ENCODE measurements around the gene HTRA3.

The HTRA3 gene

GRCh38 chr4:8329560-8329858 is 60.0 kb downstream of the HTRA3 start:
- TF ChIP-seq, protein P1, sequence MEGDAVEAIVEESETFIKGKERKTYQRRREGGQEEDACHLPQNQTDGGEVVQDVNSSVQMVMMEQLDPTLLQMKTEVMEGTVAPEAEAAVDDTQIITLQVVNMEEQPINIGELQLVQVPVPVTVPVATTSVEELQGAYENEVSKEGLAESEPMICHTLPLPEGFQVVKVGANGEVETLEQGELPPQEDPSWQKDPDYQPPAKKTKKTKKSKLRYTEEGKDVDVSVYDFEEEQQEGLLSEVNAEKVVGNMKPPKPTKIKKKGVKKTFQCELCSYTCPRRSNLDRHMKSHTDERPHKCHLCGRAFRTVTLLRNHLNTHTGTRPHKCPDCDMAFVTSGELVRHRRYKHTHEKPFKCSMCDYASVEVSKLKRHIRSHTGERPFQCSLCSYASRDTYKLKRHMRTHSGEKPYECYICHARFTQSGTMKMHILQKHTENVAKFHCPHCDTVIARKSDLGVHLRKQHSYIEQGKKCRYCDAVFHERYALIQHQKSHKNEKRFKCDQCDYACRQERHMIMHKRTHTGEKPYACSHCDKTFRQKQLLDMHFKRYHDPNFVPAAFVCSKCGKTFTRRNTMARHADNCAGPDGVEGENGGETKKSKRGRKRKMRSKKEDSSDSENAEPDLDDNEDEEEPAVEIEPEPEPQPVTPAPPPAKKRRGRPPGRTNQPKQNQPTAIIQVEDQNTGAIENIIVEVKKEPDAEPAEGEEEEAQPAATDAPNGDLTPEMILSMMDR (IDR thresholded peaks at IDR 0.05) = no peak
- Histone ChIP-seq H3K9me3 (no peaks in the 10 kb centered on the region), H3K36me3 (no peaks in the 10 kb centered on the region), H3K27ac (no peak overlapping the region), H3K4me3 (ENCODE audit: low read depth in 1 of 2, low read length in 1 of 2) (no peak overlapping the region), H3K27me3 (no peaks in the 10 kb centered on the region), H3K4me1 (ENCODE audit: control insufficient read depth in 1 of 2, insufficient read depth in 1 of 2, low read depth in 1 of 2, low read length in 1 of 2) (peaks cover 6 to 14% of the 10 kb centered on the region in 2 experiments)

- peaks cover 6 to 10% of the 10 kb centered on the region in 2 experiments for H3K4me1 ChIP-seq (ENCODE audit: control insufficient read depth in 1 of 2, insufficient read depth in 1 of 2, low read depth in 1 of 2, low read length in 1 of 2)
- no peaks in the 10 kb centered on the region for H3K27me3 ChIP-seq
- no peak overlapping the region for H3K4me3 ChIP-seq (ENCODE audit: low read depth in 1 of 2, low read length in 1 of 2)
- TF ChIP-seq, protein P1 (IDR thresholded peaks at IDR 0.05) = no peak
- no peak overlapping the region for H3K27ac ChIP-seq
- no peaks in the 10 kb centered on the region for H3K9me3 ChIP-seq
- no peaks in the 10 kb centered on the region for H3K36me3 ChIP-seq
These were observed 60.6 kb downstream of the HTRA3 start for GRCh38 chr4:8329859-8330761.

DNA sequence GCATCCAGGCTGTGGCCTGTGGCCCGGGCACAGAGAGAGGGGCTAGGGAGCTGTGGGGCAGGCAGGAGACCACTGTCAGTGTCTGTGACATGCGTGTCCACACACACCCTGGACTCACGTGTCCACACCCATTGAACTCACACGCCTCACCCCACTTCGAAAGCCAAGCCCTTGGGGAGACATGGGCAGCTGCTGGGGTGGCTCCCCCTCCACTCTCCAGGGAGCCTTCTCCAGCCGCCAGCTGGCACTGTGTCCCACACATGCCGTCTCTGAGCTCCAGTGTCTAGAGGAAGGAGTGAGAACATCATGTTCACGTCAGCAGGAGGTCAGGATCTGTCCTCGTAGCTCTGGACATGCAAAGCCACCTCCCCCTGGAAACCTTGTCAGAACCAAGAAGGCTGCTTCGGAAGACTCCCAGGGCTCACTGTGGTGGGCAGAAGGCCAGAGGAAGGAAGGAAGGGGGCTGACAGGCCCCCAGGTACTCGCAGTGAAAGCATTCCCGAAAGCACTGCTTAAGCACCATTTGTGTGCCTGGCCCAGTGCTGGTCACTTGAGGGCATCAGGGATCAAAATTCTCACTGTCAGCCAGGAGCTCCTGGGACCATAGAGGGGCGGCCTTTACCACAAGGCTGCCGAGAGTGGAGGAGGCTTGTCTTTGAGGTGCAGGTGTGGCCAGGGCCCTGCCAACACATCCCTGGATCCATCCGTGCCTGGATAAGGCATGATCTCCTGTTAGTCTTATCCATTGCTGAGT is 61.4 kb downstream of the HTRA3 start:
- TF ChIP-seq, protein P1 (IDR thresholded peaks at IDR 0.05) = no peak
- Histone ChIP-seq H3K4me1 (ENCODE audit: control insufficient read depth in 1 of 2, insufficient read depth in 1 of 2, low read depth in 1 of 2, low read length in 1 of 2) (peaks cover 0 to 7% of the 10 kb centered on the region in 2 experiments), H3K9me3 (no peaks in the 10 kb centered on the region), H3K27ac (no peak overlapping the region), H3K27me3 (no peaks in the 10 kb centered on the region), H3K4me3 (ENCODE audit: low read depth in 1 of 2, low read length in 1 of 2) (no peak overlapping the region), H3K36me3 (no peaks in the 10 kb centered on the region)

DNA sequence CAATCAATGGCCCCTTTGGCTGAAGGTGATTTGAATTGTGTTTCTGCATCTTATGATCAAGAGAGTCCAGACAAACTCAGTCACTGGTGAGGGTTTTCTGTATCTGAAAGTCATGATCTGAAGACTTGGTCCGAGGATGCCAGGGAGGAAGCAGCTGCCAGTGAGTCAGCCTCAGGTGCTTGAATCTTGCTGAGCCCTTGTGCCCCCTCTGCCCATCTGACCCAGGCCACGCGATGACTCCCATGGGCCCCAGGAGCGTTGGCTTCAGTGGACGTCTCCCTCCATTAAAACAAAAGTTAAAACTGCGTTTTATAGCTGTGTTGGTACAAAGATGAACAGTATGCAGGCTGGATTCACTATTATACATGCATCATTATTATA is 62.0 kb downstream of the HTRA3 start:
- Histone ChIP-seq H3K4me3 (ENCODE audit: low read depth in 1 of 2, low read length in 1 of 2) (no peak overlapping the region), H3K36me3 (no peaks in the 10 kb centered on the region), H3K9me3 (no peaks in the 10 kb centered on the region), H3K27ac (no peak overlapping the region), H3K4me1 (ENCODE audit: control insufficient read depth in 1 of 2, insufficient read depth in 1 of 2, low read depth in 1 of 2, low read length in 1 of 2) (peaks cover 4 to 12% of the 10 kb centered on the region in 2 experiments), H3K27me3 (no peaks in the 10 kb centered on the region)
- TF ChIP-seq, protein P1 (IDR thresholded peaks at IDR 0.05) = no peak

DNA sequence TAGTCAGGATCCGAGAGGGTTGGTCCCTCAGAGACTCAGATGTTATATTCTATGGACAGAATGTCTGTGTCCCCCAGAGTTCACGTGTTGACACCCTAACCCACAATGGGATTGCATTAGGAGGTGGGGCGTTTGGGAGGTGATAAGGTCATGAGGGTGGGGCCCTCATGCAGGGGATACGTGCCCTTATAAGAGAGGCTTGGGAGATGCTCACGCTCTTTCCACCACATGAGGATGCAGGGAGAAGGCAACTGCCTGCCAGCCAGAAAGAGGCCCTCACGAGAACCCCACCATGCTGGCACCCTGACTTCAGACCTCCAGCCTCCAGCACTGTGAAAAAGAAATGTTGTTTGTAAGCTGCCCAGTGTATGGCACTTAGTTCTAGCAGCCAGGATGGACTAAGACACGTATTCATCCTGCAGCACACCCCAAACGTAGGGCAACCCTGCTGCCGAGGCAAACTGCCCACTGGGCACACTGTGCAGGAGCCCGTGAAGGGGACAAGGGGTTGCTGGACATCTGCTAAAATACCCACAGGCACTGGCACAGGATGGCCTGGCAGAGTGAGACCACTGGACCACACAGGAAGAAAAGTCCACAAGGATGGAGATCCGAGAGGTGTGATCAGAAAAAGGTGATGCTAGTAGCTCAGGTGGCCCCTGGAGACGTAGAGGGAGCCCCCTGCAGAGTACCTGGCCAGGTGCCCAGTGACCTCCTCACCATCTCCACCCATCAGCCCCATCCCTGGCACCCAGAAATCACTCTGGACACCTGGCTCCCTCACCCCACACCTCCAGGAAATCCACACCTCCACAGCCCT is 62.7 kb downstream of the HTRA3 start:
- Histone ChIP-seq H3K4me3 (ENCODE audit: low read depth in 1 of 2, low read length in 1 of 2) (no peak overlapping the region), H3K27ac (no peak overlapping the region), H3K36me3 (no peaks in the 10 kb centered on the region), H3K9me3 (no peaks in the 10 kb centered on the region), H3K27me3 (no peaks in the 10 kb centered on the region), H3K4me1 (ENCODE audit: control insufficient read depth in 1 of 2, insufficient read depth in 1 of 2, low read depth in 1 of 2, low read length in 1 of 2) (peaks cover 11 to 19% of the 10 kb centered on the region in 2 experiments)
- TF ChIP-seq, protein P1 (IDR thresholded peaks at IDR 0.05) = no peak

Measured in neutrophil (primary cell).